ENCODE results near the gene CHD2. TPM values are rescaled to one million over a fixed set of nuclear protein-coding genes. Genes with fewer than 3 reads are reported as not detected.

CHD2 gene
- total RNA-seq, 1 experiment from 2014 or later = 129 TPM

DNA sequence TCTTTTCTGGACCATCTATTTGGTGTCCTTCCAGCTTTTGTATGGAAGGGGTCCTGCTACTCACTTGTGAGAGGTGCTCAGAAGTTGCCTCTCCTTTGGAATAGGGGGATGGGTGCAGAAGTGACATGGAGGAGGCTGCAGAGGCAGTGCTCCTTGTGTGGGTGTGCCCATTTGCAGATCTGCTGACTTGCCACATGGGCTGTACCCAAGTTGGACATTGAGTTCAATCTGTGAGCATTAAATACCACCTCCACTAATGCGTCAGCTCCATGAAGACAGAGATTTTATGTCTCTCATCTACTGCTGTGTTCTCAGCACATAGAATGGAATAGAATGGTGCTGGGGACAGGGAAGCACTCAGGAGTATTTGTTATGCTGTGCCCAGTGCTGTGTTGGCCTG is 112.7 kb downstream of the CHD2 start:
- no peak for DNase-seq (ENCODE audit: unreplicated experiment)
- H3K4me1 Mint-ChIP-seq (ENCODE audit: insufficient read depth, unreplicated experiment) = no peaks in the 10 kb centered on the region
- intact Hi-C loops (cut with micrococcal nuclease) = no loop called here
- H3K9me3 Mint-ChIP-seq (ENCODE audit: unreplicated experiment) = no peaks in the 10 kb centered on the region
- TF ChIP-seq, protein P1, sequence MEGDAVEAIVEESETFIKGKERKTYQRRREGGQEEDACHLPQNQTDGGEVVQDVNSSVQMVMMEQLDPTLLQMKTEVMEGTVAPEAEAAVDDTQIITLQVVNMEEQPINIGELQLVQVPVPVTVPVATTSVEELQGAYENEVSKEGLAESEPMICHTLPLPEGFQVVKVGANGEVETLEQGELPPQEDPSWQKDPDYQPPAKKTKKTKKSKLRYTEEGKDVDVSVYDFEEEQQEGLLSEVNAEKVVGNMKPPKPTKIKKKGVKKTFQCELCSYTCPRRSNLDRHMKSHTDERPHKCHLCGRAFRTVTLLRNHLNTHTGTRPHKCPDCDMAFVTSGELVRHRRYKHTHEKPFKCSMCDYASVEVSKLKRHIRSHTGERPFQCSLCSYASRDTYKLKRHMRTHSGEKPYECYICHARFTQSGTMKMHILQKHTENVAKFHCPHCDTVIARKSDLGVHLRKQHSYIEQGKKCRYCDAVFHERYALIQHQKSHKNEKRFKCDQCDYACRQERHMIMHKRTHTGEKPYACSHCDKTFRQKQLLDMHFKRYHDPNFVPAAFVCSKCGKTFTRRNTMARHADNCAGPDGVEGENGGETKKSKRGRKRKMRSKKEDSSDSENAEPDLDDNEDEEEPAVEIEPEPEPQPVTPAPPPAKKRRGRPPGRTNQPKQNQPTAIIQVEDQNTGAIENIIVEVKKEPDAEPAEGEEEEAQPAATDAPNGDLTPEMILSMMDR (IDR thresholded peaks at IDR 0.05; ENCODE audit: unreplicated experiment) = no peak
- BruUV-seq (replicated peaks) = no TSS peak
- ChIA-PET POLR2A (interaction anchor here (1.0 to 1.2 kb wide), 3 partner anchors 10 to 19 kb away, joined by 3 to 4 read pairs (median 4); no protein-coding TSS in a partner anchor), CTCF (interaction anchor here (0.6 to 1.4 kb wide), 2 partner anchors 18 to 75 kb away, joined by 3 read pairs; no protein-coding TSS in a partner anchor)
- no peaks in the 10 kb centered on the region for H3K27me3 Mint-ChIP-seq (ENCODE audit: insufficient read depth, unreplicated experiment)
- no peak overlapping the region for H3K4me3 Mint-ChIP-seq (ENCODE audit: unreplicated experiment)
- no peak overlapping the region for H3K27ac Mint-ChIP-seq (ENCODE audit: low read depth, unreplicated experiment)
- peaks cover 99% of the 10 kb centered on the region for H3K36me3 Mint-ChIP-seq (ENCODE audit: insufficient read depth, unreplicated experiment)

DNA sequence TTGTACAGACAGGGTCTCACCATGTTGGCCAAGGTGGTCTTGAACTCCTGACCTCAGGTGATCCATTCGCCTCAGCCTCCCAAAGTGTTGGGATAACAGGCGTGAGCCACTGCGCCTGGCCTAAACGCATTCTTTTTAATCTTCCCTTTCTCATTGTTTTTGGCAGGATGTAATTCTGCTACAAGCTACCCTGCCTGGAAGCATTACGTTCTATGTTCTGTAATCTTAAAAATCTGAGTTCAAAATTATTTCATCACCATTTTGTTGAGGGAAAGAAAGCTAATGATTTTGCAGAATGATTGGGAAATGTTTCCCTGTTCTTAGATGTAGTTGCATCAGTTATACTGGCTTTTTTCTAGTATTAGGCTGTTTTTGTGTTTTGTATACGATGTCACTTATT is 117.4 kb downstream of the CHD2 start:
- Mint-ChIP-seq H3K27me3 (ENCODE audit: insufficient read depth, unreplicated experiment) (no peaks in the 10 kb centered on the region), H3K36me3 (ENCODE audit: insufficient read depth, unreplicated experiment) (peaks cover 99% of the 10 kb centered on the region), H3K9me3 (ENCODE audit: unreplicated experiment) (no peaks in the 10 kb centered on the region), H3K27ac (ENCODE audit: low read depth, unreplicated experiment) (no peak overlapping the region), H3K4me3 (ENCODE audit: unreplicated experiment) (no peak overlapping the region), H3K4me1 (ENCODE audit: insufficient read depth, unreplicated experiment) (peaks cover 17% of the 10 kb centered on the region)
- DNase-seq (ENCODE audit: unreplicated experiment) = no peak
- no TSS peak for BruUV-seq (replicated peaks)
- ChIA-PET POLR2A (interaction anchor here (0.9 to 2.4 kb wide), 5 partner anchors 11 to 34 kb away, joined by 3 to 15 read pairs (median 4); no protein-coding TSS in a partner anchor), CTCF (interaction anchor here (0.6 to 1.4 kb wide), 4 partner anchors 11 to 1102 kb away, joined by 3 to 5 read pairs (median 4); no protein-coding TSS in a partner anchor)
- TF ChIP-seq, protein P1 (IDR thresholded peaks at IDR 0.05; ENCODE audit: unreplicated experiment) = no peak
- intact Hi-C loops (cut with micrococcal nuclease) = no loop called here

DNA sequence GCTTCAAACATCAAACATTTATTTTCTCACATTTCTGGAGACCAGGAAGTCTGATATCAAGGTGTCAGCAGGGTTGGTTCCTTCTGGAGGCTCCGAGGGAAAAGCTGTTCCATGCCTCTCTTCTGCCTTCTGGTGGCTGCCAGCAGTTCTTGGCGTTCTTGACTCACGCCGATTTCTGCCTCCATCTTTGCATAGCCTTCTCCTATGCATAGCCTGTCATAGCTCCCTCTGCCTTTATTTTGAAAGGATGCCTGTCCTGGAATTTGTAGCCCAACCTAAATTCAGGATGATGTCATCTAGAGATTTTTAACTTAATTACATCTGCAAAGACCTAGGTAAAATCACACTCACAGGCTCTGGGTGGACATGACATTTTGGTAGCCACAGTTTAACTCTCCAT is 118.5 kb downstream of the CHD2 start:
- Mint-ChIP-seq H3K27me3 (ENCODE audit: insufficient read depth, unreplicated experiment) (no peaks in the 10 kb centered on the region), H3K36me3 (ENCODE audit: insufficient read depth, unreplicated experiment) (peaks cover 99% of the 10 kb centered on the region), H3K4me1 (ENCODE audit: insufficient read depth, unreplicated experiment) (peaks cover 24% of the 10 kb centered on the region), H3K27ac (ENCODE audit: low read depth, unreplicated experiment) (no peak overlapping the region), H3K4me3 (ENCODE audit: unreplicated experiment) (no peak overlapping the region), H3K9me3 (ENCODE audit: unreplicated experiment) (no peaks in the 10 kb centered on the region)
- intact Hi-C loops (cut with micrococcal nuclease) = no loop called here
- TF ChIP-seq, protein P1 (IDR thresholded peaks at IDR 0.05; ENCODE audit: unreplicated experiment) = no peak
- no peak for DNase-seq (ENCODE audit: unreplicated experiment)
- ChIA-PET POLR2A (interaction anchor here (1.2 to 2.4 kb wide), 2 partner anchors 10 to 17 kb away, joined by 3 to 15 read pairs; no protein-coding TSS in a partner anchor), CTCF (interaction anchor here (0.9 to 1.2 kb wide), 2 partner anchors 18 to 220 kb away, joined by 3 to 4 read pairs; no protein-coding TSS in a partner anchor)
- BruUV-seq (replicated peaks) = no TSS peak

DNA sequence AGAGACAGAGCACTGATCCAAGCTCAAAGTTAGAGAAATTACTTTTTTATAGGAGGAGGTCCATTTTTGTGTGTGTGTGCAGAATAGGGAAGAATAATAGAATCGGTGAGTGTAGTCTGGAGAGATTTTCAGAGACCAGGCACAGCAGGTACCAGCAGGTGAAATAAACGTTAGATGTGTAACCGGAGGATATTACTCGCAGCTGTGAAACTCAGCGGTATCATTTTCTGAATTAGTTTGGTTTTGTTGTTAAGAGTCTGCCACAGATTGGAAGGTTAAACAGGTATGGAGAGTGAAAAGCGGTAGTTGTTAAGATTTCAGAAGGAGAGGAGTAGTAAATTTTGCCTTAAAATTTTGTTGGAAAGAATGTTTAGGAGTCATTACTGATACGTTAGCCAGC is 119.0 kb downstream of the CHD2 start:
- no peaks in the 10 kb centered on the region for H3K27me3 Mint-ChIP-seq (ENCODE audit: insufficient read depth, unreplicated experiment)
- intact Hi-C loops (cut with micrococcal nuclease) = no loop called here
- TF ChIP-seq, protein P1 (IDR thresholded peaks at IDR 0.05; ENCODE audit: unreplicated experiment) = no peak
- POLR2A ChIA-PET = interaction anchor here (2.4 kb wide), 1 partner anchor 9 kb away, joined by 15 read pairs; no protein-coding TSS in a partner anchor
- no TSS peak for BruUV-seq (replicated peaks)
- DNase-seq (ENCODE audit: unreplicated experiment) = no peak
- H3K36me3 Mint-ChIP-seq (ENCODE audit: insufficient read depth, unreplicated experiment) = peaks cover 99% of the 10 kb centered on the region
- H3K4me3 Mint-ChIP-seq (ENCODE audit: unreplicated experiment) = no peak overlapping the region
- no peaks in the 10 kb centered on the region for H3K9me3 Mint-ChIP-seq (ENCODE audit: unreplicated experiment)
- H3K27ac Mint-ChIP-seq (ENCODE audit: low read depth, unreplicated experiment) = no peak overlapping the region
- CTCF ChIA-PET = interaction anchor here (0.9 to 1.2 kb wide), 2 partner anchors 18 to 221 kb away, joined by 3 to 4 read pairs; no protein-coding TSS in a partner anchor
- H3K4me1 Mint-ChIP-seq (ENCODE audit: insufficient read depth, unreplicated experiment) = peaks cover 24% of the 10 kb centered on the region

Data from MCF 10A (cell line).